IMR-90 (cell line): ENCODE results near the gene SLC35F3. TPM values are rescaled to one million over a fixed set of nuclear protein-coding genes. Genes with fewer than 3 reads are reported as not detected.

Experiments used
- ATAC-seq: fragments of 200-7000 bp; cut with Tn5 transposase; 2 replicates; pipeline ENCODE4 v1.9.1; 2020; ENCODE audit warnings: low read depth, mild to moderate bottlenecking, moderate library complexity
- BruUV-seq: library from RNA; stranded (reverse); fragments of 400-500 nt; replicated peaks from 2 replicates; lab custom pipeline; 2021; lab: Mats Ljungman, UMichigan
- CTCF ChIA-PET: fragments of 300-600 bp; formaldehyde crosslinking; extraction: SDS; loops from one replicate; lab custom pipeline; 2021; ENCODE audit warnings: antibody characterized with exemption; lab: Yijun Ruan, JAX
- POLR2A ChIA-PET: fragments of 300-600 bp; sonication (Branson Sonifier 250); formaldehyde crosslinking; loops from one replicate; lab custom pipeline; 2022; ENCODE audit warnings: antibody characterized with exemption; ENCODE audit not compliant: unreplicated experiment; lab: Charles Lee
- DNase-seq: peaks from one replicate; pipeline ENCODE4 v3.0.0; 2013
- H2AFZ ChIP-seq: replicated peaks from 2 replicates; pipeline ENCODE3; 2013; ENCODE audit warnings: low read length, mild to moderate bottlenecking; ENCODE audit not compliant: poor library complexity
- H2AK5ac ChIP-seq: 2 replicates; pipeline ENCODE4 v1.6.1; 2013; ENCODE audit warnings: low read depth, low read length, inconsistent platforms
- H2AK9ac ChIP-seq: replicated peaks from 2 replicates; pipeline ENCODE3; 2013; ENCODE audit warnings: mild to moderate bottlenecking, low read depth, low read length, moderate library complexity; ENCODE audit not compliant: poor library complexity
- H2BK120ac ChIP-seq: 2 replicates; pipeline ENCODE4 v1.6.1; 2013; ENCODE audit warnings: low read depth, low read length, inconsistent platforms
- H2BK15ac ChIP-seq: 3 replicates; pipeline ENCODE4 v1.6.1; 2013; ENCODE audit warnings: low read depth, low read length, inconsistent platforms
- H2BK20ac ChIP-seq: 2 replicates; pipeline ENCODE4 v1.6.1; 2013; ENCODE audit warnings: low read depth, mild to moderate bottlenecking, inconsistent platforms, low read length, moderate library complexity
- H2BK5ac ChIP-seq: 2 replicates; pipeline ENCODE4 v1.6.1; 2013; ENCODE audit warnings: mild to moderate bottlenecking, low read depth, low read length, inconsistent platforms; ENCODE audit not compliant: poor library complexity, severe bottlenecking
- H3K14ac ChIP-seq: replicated peaks from 2 replicates; pipeline ENCODE4 v1.6.1; 2013; ENCODE audit warnings: low read depth, low read length, inconsistent platforms
- H3K18ac ChIP-seq: 2 replicates; pipeline ENCODE4 v1.6.1; 2013; ENCODE audit warnings: low read depth, low read length, control low read depth
- H3K23ac ChIP-seq: 2 replicates; pipeline ENCODE4 v1.6.1; 2013; ENCODE audit warnings: low read depth, low read length, inconsistent platforms
- H3K27ac ChIP-seq: 2 replicates; pipeline ENCODE4 v1.5.1; 2013; ENCODE audit warnings: mild to moderate bottlenecking, control low read depth, low read length; ENCODE audit not compliant: insufficient read depth
- H3K27me3 ChIP-seq: 2 replicates; pipeline ENCODE4 v1.6.1; 2013; ENCODE audit warnings: low read length; ENCODE audit not compliant: control insufficient read depth, insufficient read depth
- H3K36me3 ChIP-seq: 2 replicates; pipeline ENCODE4 v1.6.1; 2013; ENCODE audit warnings: low read length, mixed read lengths; ENCODE audit not compliant: control insufficient read depth, insufficient read depth
- H3K4ac ChIP-seq: 2 replicates; pipeline ENCODE4 v1.6.1; 2013; ENCODE audit warnings: low read depth, low read length, inconsistent platforms
- H3K4me1 ChIP-seq: 2 replicates; pipeline ENCODE4 v1.6.1; 2013; ENCODE audit warnings: low read length, mixed read lengths; ENCODE audit not compliant: control insufficient read depth, insufficient read depth
- H3K4me2 ChIP-seq: 2 replicates; pipeline ENCODE4 v1.6.1; 2013; ENCODE audit warnings: low read depth, mild to moderate bottlenecking, control low read depth, low read length, moderate library complexity
- H3K4me3 ChIP-seq: 2 replicates; pipeline ENCODE4 v1.5.1; 2013; ENCODE audit warnings: low read depth, mild to moderate bottlenecking, control low read depth, low read length, moderate library complexity; ENCODE audit not compliant: insufficient read depth
- H3K56ac ChIP-seq: 2 replicates; pipeline ENCODE4 v1.6.1; 2013; ENCODE audit warnings: low read length, inconsistent platforms; ENCODE audit not compliant: insufficient read depth; ENCODE audit errors: extremely low read depth
- H3K79me1 ChIP-seq, 2 experiments: 2 replicates each; pipeline ENCODE4 v1.6.1; 2013; ENCODE audit warnings: low read length in 2 of 2, inconsistent platforms in 1 of 2, low read depth in 1 of 2
- H3K9ac ChIP-seq: 2 replicates; pipeline ENCODE4 v1.6.1; 2013; ENCODE audit warnings: low read depth, low read length, control low read depth
- H3K9me1 ChIP-seq: 2 replicates; pipeline ENCODE4 v1.6.1; 2013; ENCODE audit warnings: low read length, inconsistent platforms; ENCODE audit not compliant: insufficient read depth
- H3K9me3 ChIP-seq: 2 replicates; pipeline ENCODE4 v1.6.1; 2013; ENCODE audit warnings: low read length; ENCODE audit not compliant: control insufficient read depth, insufficient read depth
- H4K20me1 ChIP-seq: 2 replicates; pipeline ENCODE4 v1.6.1; 2013; ENCODE audit warnings: low read length, inconsistent platforms; ENCODE audit not compliant: insufficient read depth
- H4K5ac ChIP-seq: 2 replicates; pipeline ENCODE4 v1.6.1; 2013; ENCODE audit warnings: mild to moderate bottlenecking, low read depth, low read length, control low read depth
- H4K8ac ChIP-seq, 2 experiments: 2 replicates each; pipeline ENCODE4 v1.6.1; 2013; ENCODE audit warnings: low read depth in 2 of 2, low read length in 2 of 2, control low read depth in 1 of 2, inconsistent platforms in 1 of 2
- H4K91ac ChIP-seq: 2 replicates; pipeline ENCODE4 v1.6.1; 2013; ENCODE audit warnings: low read depth, low read length, inconsistent platforms; ENCODE audit not compliant: insufficient read depth
- RFX5 ChIP-seq: IDR thresholded peaks from 2 replicates; pipeline ENCODE4 v1.8.0; 2012; ENCODE audit warnings: low read depth, mild to moderate bottlenecking, low read length, moderate library complexity
- WGBS, 2 experiments: methylation state at CpG; one replicate each; pipeline versions ENCODE4 v1.1.5 to v1.1.7; 2013; ENCODE audit warnings: missing lambda C conversion rate in 2 of 2; ENCODE audit not compliant: insufficient read length in 1 of 2; ENCODE audit errors: extremely low coverage in 2 of 2; 5-methylcytosine and 5-hydroxymethylcytosine counted together
- dilution Hi-C: fragments of 300-500 bp; cut with HindIII; formaldehyde crosslinking; loops from one replicate; pipeline ENCODE4 v1.14.3; 2018; ENCODE audit warnings: low sequenced_read_pairs; ENCODE audit not compliant: unreplicated experiment
- in situ Hi-C: fragments of 300-500 bp; cut with MboI; formaldehyde crosslinking; loops from 3 replicates; pipeline ENCODE4 v1.14.3; 2019; ENCODE audit warnings: low sequenced_read_pairs, inconsistent platforms, mixed read lengths
- intact Hi-C: fragments of 100-400 bp; cut with micrococcal nuclease; formaldehyde crosslinking; loops from 2 replicates; pipeline ENCODE4 v1.10.0; 2022
- polyA plus RNA-seq, 3 experiments: library from polyadenylated mRNA; depleted of rRNA; stranded (reverse); fragments of >200 nt; gene quantifications; 2 replicates each; pipeline ENCODE4 v1.2.3, GENCODE V29; 2012; ENCODE audit warnings: low replicate concordance in 1 of 3
- total RNA-seq: library from RNA; depleted of rRNA; stranded (reverse); fragments of >200 nt; gene quantifications from 2 replicates; pipeline ENCODE4 v1.2.3, GENCODE V29; 2012

SLC35F3 gene
- total and polyA plus RNA-seq, 2 of the 4 experiments (the other 2 are of a cell fraction), result under 0.01 to 0.17 TPM

GRCh38 chr1:234327577-234328164 lies 423.2 kb downstream of the SLC35F3 start:
- Histone ChIP-seq H2BK120ac (no peak overlapping the region), H2BK15ac (no peak overlapping the region), H3K14ac (no peak overlapping the region), H4K5ac (no peak overlapping the region), H3K79me1 (no peaks in the 10 kb centered on the region), H3K27ac (no peak overlapping the region), H3K36me3 (no peaks in the 10 kb centered on the region), H2AK9ac (no peak overlapping the region), H2AFZ (no peak overlapping the region), H3K9me3 (no peaks in the 10 kb centered on the region), H3K23ac (no peak overlapping the region), H2BK5ac (no peak overlapping the region), H3K4ac (no peak overlapping the region), H3K56ac (no peak overlapping the region), H3K4me1 (peaks cover 3% of the 10 kb centered on the region), H3K18ac (no peak overlapping the region), H2BK20ac (no peak overlapping the region), H3K9me1 (no peaks in the 10 kb centered on the region), H4K8ac (no peak overlapping the region), H4K91ac (no peak overlapping the region), H3K4me3 (no peak overlapping the region), H3K27me3 (peaks cover 4% of the 10 kb centered on the region), H2AK5ac (no peak overlapping the region), H3K9ac (no peak overlapping the region), H4K20me1 (no peaks in the 10 kb centered on the region), H3K4me2 (no peak overlapping the region)
- no TSS peak for BruUV-seq
- ATAC-seq (no peak), DNase-seq (no peak)
- CTCF ChIA-PET, result interaction anchor here (1.2 to 4.0 kb wide), 3 partner anchors 9 to 215 kb away, joined by 3 to 16 read pairs (median 3); no protein-coding TSS in a partner anchor
- POLR2A ChIA-PET, result no interaction called here
- 61% methylated on average over 4 of the region's 9 CpGs; no CpG with 5 or more reads in 1 of the 2 experiments for WGBS, 2 experiments
- intact Hi-C loops (no loop called here), in situ Hi-C loops (no loop called here), dilution Hi-C loops (no loop called here)
- no peak for TF ChIP-seq RFX5
